ENCODE measurements around the gene ARHGAP15.

DNA sequence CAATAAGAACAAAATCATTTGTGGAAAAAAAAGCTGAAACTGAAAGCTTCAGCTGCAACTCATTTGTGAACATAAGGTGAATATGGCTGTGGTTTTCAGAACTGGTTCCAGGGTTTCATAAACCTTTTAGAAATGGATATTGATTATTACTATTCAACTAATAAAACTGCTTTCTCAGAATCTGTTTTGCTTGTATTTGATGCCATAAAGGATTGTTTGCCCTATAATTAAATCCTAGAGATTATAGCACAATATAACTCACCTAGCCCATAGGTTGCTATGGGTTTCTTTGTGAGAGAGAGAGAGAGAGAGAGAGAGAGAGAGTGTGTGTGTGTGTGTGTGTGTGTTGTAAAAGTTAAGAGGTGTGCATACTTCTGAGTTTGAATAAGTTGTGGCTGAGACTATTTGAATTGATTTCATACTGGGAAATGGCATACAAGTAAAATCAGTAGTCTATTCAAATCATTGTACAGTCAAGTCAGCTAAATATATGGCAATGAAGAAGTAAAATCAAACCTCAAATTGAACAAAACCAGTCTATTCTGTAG is 339.2 kb downstream of the ARHGAP15 start:
- TF ChIP-seq RAD21 (IDR thresholded peaks at IDR 0.05) (no peak), NR2F2 (IDR thresholded peaks at IDR 0.05) (no peak), FOXA1 (IDR thresholded peaks at IDR 0.05) (no peak), YY1 (IDR thresholded peaks at IDR 0.05) (no peak), JUND (IDR thresholded peaks at IDR 0.05) (no peak), FOXA2 (IDR thresholded peaks at IDR 0.05) (no peak), GABPA (IDR thresholded peaks at IDR 0.05 in 1 of 2, conservative IDR thresholded peaks at IDR 0.05 in 1 of 2) (no peak), RXRA (IDR thresholded peaks at IDR 0.05) (no peak), SP1 (IDR thresholded peaks at IDR 0.05) (no peak)
- TF ChIP-seq, protein P1, sequence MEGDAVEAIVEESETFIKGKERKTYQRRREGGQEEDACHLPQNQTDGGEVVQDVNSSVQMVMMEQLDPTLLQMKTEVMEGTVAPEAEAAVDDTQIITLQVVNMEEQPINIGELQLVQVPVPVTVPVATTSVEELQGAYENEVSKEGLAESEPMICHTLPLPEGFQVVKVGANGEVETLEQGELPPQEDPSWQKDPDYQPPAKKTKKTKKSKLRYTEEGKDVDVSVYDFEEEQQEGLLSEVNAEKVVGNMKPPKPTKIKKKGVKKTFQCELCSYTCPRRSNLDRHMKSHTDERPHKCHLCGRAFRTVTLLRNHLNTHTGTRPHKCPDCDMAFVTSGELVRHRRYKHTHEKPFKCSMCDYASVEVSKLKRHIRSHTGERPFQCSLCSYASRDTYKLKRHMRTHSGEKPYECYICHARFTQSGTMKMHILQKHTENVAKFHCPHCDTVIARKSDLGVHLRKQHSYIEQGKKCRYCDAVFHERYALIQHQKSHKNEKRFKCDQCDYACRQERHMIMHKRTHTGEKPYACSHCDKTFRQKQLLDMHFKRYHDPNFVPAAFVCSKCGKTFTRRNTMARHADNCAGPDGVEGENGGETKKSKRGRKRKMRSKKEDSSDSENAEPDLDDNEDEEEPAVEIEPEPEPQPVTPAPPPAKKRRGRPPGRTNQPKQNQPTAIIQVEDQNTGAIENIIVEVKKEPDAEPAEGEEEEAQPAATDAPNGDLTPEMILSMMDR (IDR thresholded peaks at IDR 0.05; ENCODE audit: low read depth, low read length, missing input control) = no peak
- TF ChIP-seq, protein P2, sequence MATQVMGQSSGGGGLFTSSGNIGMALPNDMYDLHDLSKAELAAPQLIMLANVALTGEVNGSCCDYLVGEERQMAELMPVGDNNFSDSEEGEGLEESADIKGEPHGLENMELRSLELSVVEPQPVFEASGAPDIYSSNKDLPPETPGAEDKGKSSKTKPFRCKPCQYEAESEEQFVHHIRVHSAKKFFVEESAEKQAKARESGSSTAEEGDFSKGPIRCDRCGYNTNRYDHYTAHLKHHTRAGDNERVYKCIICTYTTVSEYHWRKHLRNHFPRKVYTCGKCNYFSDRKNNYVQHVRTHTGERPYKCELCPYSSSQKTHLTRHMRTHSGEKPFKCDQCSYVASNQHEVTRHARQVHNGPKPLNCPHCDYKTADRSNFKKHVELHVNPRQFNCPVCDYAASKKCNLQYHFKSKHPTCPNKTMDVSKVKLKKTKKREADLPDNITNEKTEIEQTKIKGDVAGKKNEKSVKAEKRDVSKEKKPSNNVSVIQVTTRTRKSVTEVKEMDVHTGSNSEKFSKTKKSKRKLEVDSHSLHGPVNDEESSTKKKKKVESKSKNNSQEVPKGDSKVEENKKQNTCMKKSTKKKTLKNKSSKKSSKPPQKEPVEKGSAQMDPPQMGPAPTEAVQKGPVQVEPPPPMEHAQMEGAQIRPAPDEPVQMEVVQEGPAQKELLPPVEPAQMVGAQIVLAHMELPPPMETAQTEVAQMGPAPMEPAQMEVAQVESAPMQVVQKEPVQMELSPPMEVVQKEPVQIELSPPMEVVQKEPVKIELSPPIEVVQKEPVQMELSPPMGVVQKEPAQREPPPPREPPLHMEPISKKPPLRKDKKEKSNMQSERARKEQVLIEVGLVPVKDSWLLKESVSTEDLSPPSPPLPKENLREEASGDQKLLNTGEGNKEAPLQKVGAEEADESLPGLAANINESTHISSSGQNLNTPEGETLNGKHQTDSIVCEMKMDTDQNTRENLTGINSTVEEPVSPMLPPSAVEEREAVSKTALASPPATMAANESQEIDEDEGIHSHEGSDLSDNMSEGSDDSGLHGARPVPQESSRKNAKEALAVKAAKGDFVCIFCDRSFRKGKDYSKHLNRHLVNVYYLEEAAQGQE (IDR thresholded peaks at IDR 0.05) = no peak
- TF ChIP-seq, protein P3, sequence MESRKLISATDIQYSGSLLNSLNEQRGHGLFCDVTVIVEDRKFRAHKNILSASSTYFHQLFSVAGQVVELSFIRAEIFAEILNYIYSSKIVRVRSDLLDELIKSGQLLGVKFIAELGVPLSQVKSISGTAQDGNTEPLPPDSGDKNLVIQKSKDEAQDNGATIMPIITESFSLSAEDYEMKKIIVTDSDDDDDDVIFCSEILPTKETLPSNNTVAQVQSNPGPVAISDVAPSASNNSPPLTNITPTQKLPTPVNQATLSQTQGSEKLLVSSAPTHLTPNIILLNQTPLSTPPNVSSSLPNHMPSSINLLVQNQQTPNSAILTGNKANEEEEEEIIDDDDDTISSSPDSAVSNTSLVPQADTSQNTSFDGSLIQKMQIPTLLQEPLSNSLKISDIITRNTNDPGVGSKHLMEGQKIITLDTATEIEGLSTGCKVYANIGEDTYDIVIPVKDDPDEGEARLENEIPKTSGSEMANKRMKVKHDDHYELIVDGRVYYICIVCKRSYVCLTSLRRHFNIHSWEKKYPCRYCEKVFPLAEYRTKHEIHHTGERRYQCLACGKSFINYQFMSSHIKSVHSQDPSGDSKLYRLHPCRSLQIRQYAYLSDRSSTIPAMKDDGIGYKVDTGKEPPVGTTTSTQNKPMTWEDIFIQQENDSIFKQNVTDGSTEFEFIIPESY (IDR thresholded peaks at IDR 0.05) = no peak
- TF ChIP-seq, protein P4, sequence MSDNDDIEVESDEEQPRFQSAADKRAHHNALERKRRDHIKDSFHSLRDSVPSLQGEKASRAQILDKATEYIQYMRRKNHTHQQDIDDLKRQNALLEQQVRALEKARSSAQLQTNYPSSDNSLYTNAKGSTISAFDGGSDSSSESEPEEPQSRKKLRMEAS (IDR thresholded peaks at IDR 0.05) = no peak
- TF ChIP-seq, protein P5, sequence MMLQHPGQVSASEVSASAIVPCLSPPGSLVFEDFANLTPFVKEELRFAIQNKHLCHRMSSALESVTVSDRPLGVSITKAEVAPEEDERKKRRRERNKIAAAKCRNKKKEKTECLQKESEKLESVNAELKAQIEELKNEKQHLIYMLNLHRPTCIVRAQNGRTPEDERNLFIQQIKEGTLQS (IDR thresholded peaks at IDR 0.05) = no peak

Data from liver (tissue), 3 donors.